Measurements from ENCODE around the gene SPARCL1. TPM values are rescaled to one million over a fixed set of nuclear protein-coding genes. Genes with fewer than 3 reads are reported as not detected.

The SPARCL1 gene
- total and polyA plus RNA-seq, 2 donors (not counting 1 experiment from before 2014, with no cell fraction given) = not detected

DNA sequence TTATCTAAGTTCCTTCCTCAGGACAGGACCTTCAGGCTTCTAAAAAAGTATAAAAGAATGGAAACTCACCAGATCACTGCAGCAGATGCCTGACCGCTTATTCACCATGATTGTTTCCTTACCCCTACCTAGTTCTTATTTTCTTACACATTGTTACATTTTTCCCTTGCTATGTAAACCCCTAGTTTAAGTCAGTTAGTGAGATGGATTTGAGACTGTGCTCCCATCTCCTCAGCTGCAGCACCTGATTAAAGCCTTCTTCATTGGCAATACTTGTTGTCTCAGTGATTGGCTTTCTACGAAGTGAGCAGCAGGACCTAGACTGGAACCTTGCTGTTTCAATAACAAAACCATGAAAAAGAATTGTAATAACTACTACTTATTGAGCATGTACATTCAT lies 4.7 kb downstream of the SPARCL1 start:
- intact Hi-C loops (cut with micrococcal nuclease) = no loop called here
- ATAC-seq (ENCODE audit: low read depth) (no peak), DNase-seq (no peak)
- Histone ChIP-seq H3K27me3 (replicated peaks in 1 of 4; ENCODE audit: control extremely low read depth in 1 of 4, control insufficient read depth in 3 of 4, insufficient read depth in 4 of 4, low read length in 3 of 4) (no peaks in the 10 kb centered on the region), H3K4me1 (ENCODE audit: control insufficient read depth in 2 of 2, insufficient read depth in 2 of 2, low read length in 2 of 2) (no peaks in the 10 kb centered on the region), H3K9ac (ENCODE audit: low read length) (no peak overlapping the region), H3K9me3 (ENCODE audit: control extremely low read depth in 1 of 3, control insufficient read depth in 2 of 3, insufficient read depth in 1 of 3, low read length in 2 of 3) (peaks cover 2 to 5% (median 4%) of the 10 kb centered on the region in 3 donors), H3K4me2 (replicated peaks; ENCODE audit: low read depth, low read length, poor library complexity, severe bottlenecking) (no peak overlapping the region), H3K27ac (ENCODE audit: low read length in 2 of 2) (no peak overlapping the region), H3K36me3 (replicated peaks in 1 of 2; ENCODE audit: control extremely low read depth in 1 of 2, control insufficient read depth in 1 of 2, extremely low read depth in 1 of 2, insufficient read depth in 2 of 2, low read length in 1 of 2) (no peaks in the 10 kb centered on the region), H3K4me3 (ENCODE audit: control extremely low read depth in 1 of 5, extremely low read depth in 1 of 5, insufficient read depth in 1 of 5, low read depth in 2 of 5, low read length in 4 of 5) (no peak overlapping the region), H2AFZ (ENCODE audit: insufficient read depth, low read depth, low read length, poor library complexity, severe bottlenecking) (no peak overlapping the region), H4K20me1 (ENCODE audit: control insufficient read depth, insufficient read depth, low read length, poor library complexity, severe bottlenecking) (no peaks in the 10 kb centered on the region), H3K79me2 (ENCODE audit: control insufficient read depth, insufficient read depth, low read length) (no peaks in the 10 kb centered on the region)
- WGBS (ENCODE audit: insufficient coverage) = no CpG with 5 or more reads among the region's 2 CpGs
- Mint-ChIP-seq H3K27me3 (no peaks in the 10 kb centered on the region), H3K9me3 (ENCODE audit: insufficient read depth) (peaks cover 8% of the 10 kb centered on the region), H3K27ac (no peak overlapping the region), H3K4me3 (no peak overlapping the region), H3K4me1 (peaks cover 10% of the 10 kb centered on the region)
- CTCF ChIA-PET = no interaction called here
- POLR2A ChIA-PET = no interaction called here
- TF ChIP-seq, protein P1, sequence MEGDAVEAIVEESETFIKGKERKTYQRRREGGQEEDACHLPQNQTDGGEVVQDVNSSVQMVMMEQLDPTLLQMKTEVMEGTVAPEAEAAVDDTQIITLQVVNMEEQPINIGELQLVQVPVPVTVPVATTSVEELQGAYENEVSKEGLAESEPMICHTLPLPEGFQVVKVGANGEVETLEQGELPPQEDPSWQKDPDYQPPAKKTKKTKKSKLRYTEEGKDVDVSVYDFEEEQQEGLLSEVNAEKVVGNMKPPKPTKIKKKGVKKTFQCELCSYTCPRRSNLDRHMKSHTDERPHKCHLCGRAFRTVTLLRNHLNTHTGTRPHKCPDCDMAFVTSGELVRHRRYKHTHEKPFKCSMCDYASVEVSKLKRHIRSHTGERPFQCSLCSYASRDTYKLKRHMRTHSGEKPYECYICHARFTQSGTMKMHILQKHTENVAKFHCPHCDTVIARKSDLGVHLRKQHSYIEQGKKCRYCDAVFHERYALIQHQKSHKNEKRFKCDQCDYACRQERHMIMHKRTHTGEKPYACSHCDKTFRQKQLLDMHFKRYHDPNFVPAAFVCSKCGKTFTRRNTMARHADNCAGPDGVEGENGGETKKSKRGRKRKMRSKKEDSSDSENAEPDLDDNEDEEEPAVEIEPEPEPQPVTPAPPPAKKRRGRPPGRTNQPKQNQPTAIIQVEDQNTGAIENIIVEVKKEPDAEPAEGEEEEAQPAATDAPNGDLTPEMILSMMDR (IDR thresholded peaks at IDR 0.05) = no peak
- no peak for TF ChIP-seq EZH2 (IDR thresholded peaks at IDR 0.05; ENCODE audit: borderline replicate concordance, insufficient read depth, low read depth, low read length, poor library complexity, severe bottlenecking)

DNA sequence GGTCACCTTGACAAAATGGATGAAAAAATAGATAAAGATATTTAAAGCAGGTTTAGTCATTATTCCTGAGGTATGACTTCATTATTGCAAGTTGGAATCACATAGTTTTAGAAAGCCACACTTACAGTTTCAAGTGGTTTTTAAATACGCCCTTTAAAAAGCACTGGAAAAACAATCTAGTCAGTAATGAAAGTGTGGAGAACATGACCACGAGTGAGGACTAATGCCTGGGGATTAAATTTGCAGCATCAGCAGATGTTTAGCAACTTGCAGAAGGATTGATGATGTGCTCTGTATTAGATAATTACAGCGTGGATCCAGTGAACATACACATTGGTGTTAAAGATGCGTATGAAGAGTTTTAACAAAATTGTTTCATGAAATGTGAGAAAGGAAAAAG lies 5.9 kb downstream of the SPARCL1 start:
- Histone ChIP-seq H3K27ac (ENCODE audit: low read length in 2 of 2) (no peak overlapping the region), H3K79me2 (ENCODE audit: control insufficient read depth, insufficient read depth, low read length) (no peaks in the 10 kb centered on the region), H3K9ac (ENCODE audit: low read length) (no peak overlapping the region), H3K27me3 (replicated peaks in 1 of 4; ENCODE audit: control extremely low read depth in 1 of 4, control insufficient read depth in 3 of 4, insufficient read depth in 4 of 4, low read length in 3 of 4) (no peaks in the 10 kb centered on the region), H3K36me3 (replicated peaks in 1 of 2; ENCODE audit: control extremely low read depth in 1 of 2, control insufficient read depth in 1 of 2, extremely low read depth in 1 of 2, insufficient read depth in 2 of 2, low read length in 1 of 2) (no peaks in the 10 kb centered on the region), H4K20me1 (ENCODE audit: control insufficient read depth, insufficient read depth, low read length, poor library complexity, severe bottlenecking) (no peaks in the 10 kb centered on the region), H2AFZ (ENCODE audit: insufficient read depth, low read depth, low read length, poor library complexity, severe bottlenecking) (no peak overlapping the region), H3K4me3 (ENCODE audit: control extremely low read depth in 1 of 5, extremely low read depth in 1 of 5, insufficient read depth in 1 of 5, low read depth in 2 of 5, low read length in 4 of 5) (no peak overlapping the region), H3K4me1 (ENCODE audit: control insufficient read depth in 2 of 2, insufficient read depth in 2 of 2, low read length in 2 of 2) (no peaks in the 10 kb centered on the region), H3K4me2 (replicated peaks; ENCODE audit: low read depth, low read length, poor library complexity, severe bottlenecking) (no peak overlapping the region), H3K9me3 (ENCODE audit: control extremely low read depth in 1 of 3, control insufficient read depth in 2 of 3, insufficient read depth in 1 of 3, low read length in 2 of 3) (peaks cover 2 to 5% (median 4%) of the 10 kb centered on the region in 3 donors)
- WGBS (ENCODE audit: insufficient coverage) = 80% methylated on average over 2 of the region's 4 CpGs
- POLR2A ChIA-PET = no interaction called here
- intact Hi-C loops (cut with micrococcal nuclease) = no loop called here
- DNase-seq (no peak), ATAC-seq (ENCODE audit: low read depth) (no peak)
- peaks cover 8% of the 10 kb centered on the region for H3K9me3 Mint-ChIP-seq (ENCODE audit: insufficient read depth)
- H3K27ac Mint-ChIP-seq = no peak overlapping the region
- no peak overlapping the region for H3K4me3 Mint-ChIP-seq
- TF ChIP-seq, protein P1 (IDR thresholded peaks at IDR 0.05) = no peak
- no peak for TF ChIP-seq EZH2 (IDR thresholded peaks at IDR 0.05; ENCODE audit: borderline replicate concordance, insufficient read depth, low read depth, low read length, poor library complexity, severe bottlenecking)
- H3K27me3 Mint-ChIP-seq = no peaks in the 10 kb centered on the region
- CTCF ChIA-PET = no interaction called here
- peaks cover 6% of the 10 kb centered on the region for H3K4me1 Mint-ChIP-seq

Data from B cell (primary cell).